H9 (cell line): ENCODE measurements around the gene PITPNM1. TPM values are rescaled to one million over a fixed set of nuclear protein-coding genes. Genes with fewer than 3 reads are reported as not detected.

ENCODE experiments used
- DNase-seq: peaks from one replicate; pipeline ENCODE4 v3.0.0-alpha.2; 2017
- H2AFZ ChIP-seq: one replicate; pipeline ENCODE4 v1.6.1; 2013; ENCODE audit warnings: mild to moderate bottlenecking, low read length, control low read depth, moderate library complexity
- H2AK5ac ChIP-seq: 2 replicates; pipeline ENCODE4 v1.6.1; 2013; ENCODE audit warnings: low read length, control low read depth, mixed read lengths; ENCODE audit not compliant: insufficient read length
- H2BK120ac ChIP-seq: one replicate; pipeline ENCODE4 v1.6.1; 2013; ENCODE audit warnings: low read depth, mild to moderate bottlenecking, low read length, control low read depth, inconsistent platforms; ENCODE audit not compliant: poor library complexity, severe bottlenecking
- H2BK12ac ChIP-seq: 2 replicates; pipeline ENCODE4 v1.6.1; 2013; ENCODE audit warnings: low read length, control low read depth, mixed read lengths, low read depth; ENCODE audit not compliant: insufficient read length
- H2BK15ac ChIP-seq: 2 replicates; pipeline ENCODE4 v1.6.1; 2013; ENCODE audit warnings: low read depth, low read length, control low read depth
- H2BK20ac ChIP-seq: one replicate; pipeline ENCODE4 v1.6.1; 2013; ENCODE audit warnings: low read depth, mild to moderate bottlenecking, low read length, control low read depth, inconsistent platforms; ENCODE audit not compliant: poor library complexity, severe bottlenecking
- H2BK5ac ChIP-seq: 2 replicates; pipeline ENCODE4 v1.6.1; 2013; ENCODE audit warnings: low read length, control low read depth, mixed read lengths; ENCODE audit not compliant: insufficient read length
- H3K14ac ChIP-seq: 2 replicates; pipeline ENCODE4 v1.6.1; 2013; ENCODE audit warnings: low read length, control low read depth; ENCODE audit not compliant: insufficient read depth
- H3K18ac ChIP-seq: 2 replicates; pipeline ENCODE4 v1.6.1; 2013; ENCODE audit warnings: low read depth, mild to moderate bottlenecking, mixed read lengths, low read length, control low read depth; ENCODE audit not compliant: insufficient read length
- H3K23ac ChIP-seq: 2 replicates; pipeline ENCODE4 v1.6.1; 2013; ENCODE audit warnings: low read length, control low read depth, mixed read lengths, low read depth; ENCODE audit not compliant: insufficient read length
- H3K23me2 ChIP-seq: 2 replicates; pipeline ENCODE4 v1.6.1; 2013; ENCODE audit warnings: low read depth, mild to moderate bottlenecking, mixed read lengths, low read length, control low read depth; ENCODE audit not compliant: insufficient read length, poor library complexity, severe bottlenecking
- H3K27ac ChIP-seq: 2 replicates; pipeline ENCODE4 v1.5.1; 2013; ENCODE audit warnings: low read length, control low read depth, mixed read lengths, low read depth; ENCODE audit not compliant: insufficient read length
- H3K27me3 ChIP-seq: 2 replicates; pipeline ENCODE4 v1.6.1; 2013; ENCODE audit warnings: low read length, control low read depth, inconsistent platforms; ENCODE audit not compliant: insufficient read depth
- H3K4ac ChIP-seq: 2 replicates; pipeline ENCODE4 v1.6.1; 2013; ENCODE audit warnings: low read depth, mild to moderate bottlenecking, control low read depth, inconsistent platforms, low read length, moderate library complexity
- H3K4me1 ChIP-seq: 2 replicates; pipeline ENCODE4 v1.6.1; 2013; ENCODE audit warnings: low read length, control low read depth, inconsistent platforms; ENCODE audit not compliant: insufficient read depth
- H3K4me2 ChIP-seq: 2 replicates; pipeline ENCODE4 v1.6.1; 2013; ENCODE audit warnings: low read length, control low read depth, mixed read lengths; ENCODE audit not compliant: insufficient read length, insufficient read depth
- H3K56ac ChIP-seq: 2 replicates; pipeline ENCODE4 v1.6.1; 2013; ENCODE audit warnings: low read depth, mild to moderate bottlenecking, mixed read lengths, low read length, control low read depth; ENCODE audit not compliant: insufficient read length
- H3K79me1 ChIP-seq: 2 replicates; pipeline ENCODE4 v1.6.1; 2013; ENCODE audit warnings: low read depth, mild to moderate bottlenecking, moderate library complexity, low read length, control low read depth, inconsistent platforms; ENCODE audit not compliant: insufficient read depth, poor library complexity, severe bottlenecking
- H3K79me2 ChIP-seq: 2 replicates; pipeline ENCODE4 v1.6.1; 2013; ENCODE audit warnings: low read length, control low read depth, inconsistent platforms; ENCODE audit not compliant: insufficient read depth
- H3K9ac ChIP-seq: 2 replicates; pipeline ENCODE4 v1.6.1; 2013; ENCODE audit warnings: low read length, control low read depth, mixed read lengths; ENCODE audit not compliant: insufficient read length; ENCODE audit errors: extremely low read depth
- H3K9me3 ChIP-seq: one replicate; pipeline ENCODE4 v1.6.1; 2013; ENCODE audit warnings: low read depth, low read length, inconsistent platforms; ENCODE audit not compliant: control insufficient read depth
- H3T11ph ChIP-seq: one replicate; pipeline ENCODE4 v1.6.1; 2013; ENCODE audit warnings: mild to moderate bottlenecking, low read length, control low read depth, inconsistent platforms
- H4K20me1 ChIP-seq: one replicate; pipeline ENCODE4 v1.6.1; 2013; ENCODE audit not compliant: control insufficient read depth, insufficient read length, insufficient read depth
- H4K5ac ChIP-seq: 2 replicates; pipeline ENCODE4 v1.6.1; 2013; ENCODE audit warnings: low read depth, mild to moderate bottlenecking, mixed read lengths, low read length, control low read depth; ENCODE audit not compliant: insufficient read length
- H4K8ac ChIP-seq: replicated peaks from 2 replicates; pipeline ENCODE4 v1.6.1; 2013; ENCODE audit warnings: low read length, control low read depth, mixed read lengths, low read depth; ENCODE audit not compliant: insufficient read length
- H4K91ac ChIP-seq: 2 replicates; pipeline ENCODE4 v1.6.1; 2013; ENCODE audit warnings: low read depth, mild to moderate bottlenecking, moderate library complexity, mixed read lengths, low read length, control low read depth; ENCODE audit not compliant: insufficient read length
- H3K27ac Mint-ChIP-seq, 3 experiments: 2 replicates in 2 of 3; 3 replicates in 1 of 3; pipeline ENCODE4 v1.8.0; 2020 to 2021; ENCODE audit warnings: mixed read lengths in 3 of 3, mild to moderate bottlenecking in 1 of 3, moderate library complexity in 1 of 3
- H3K27me3 Mint-ChIP-seq: 2 replicates; pipeline ENCODE4 v1.8.0; 2021; ENCODE audit warnings: low read depth, mild to moderate bottlenecking, moderate library complexity, mixed read lengths
- H3K36me3 Mint-ChIP-seq, 3 experiments: 2 replicates in 2 of 3; 3 replicates in 1 of 3; pipeline ENCODE4 v1.8.0; 2020 to 2021; ENCODE audit warnings: low read depth in 3 of 3, mixed read lengths in 3 of 3; ENCODE audit not compliant: insufficient read depth in 1 of 3
- H3K4me1 Mint-ChIP-seq, 2 experiments: 2 replicates each; pipeline ENCODE4 v1.8.0; 2020; ENCODE audit warnings: mixed read lengths in 2 of 2
- H3K4me3 Mint-ChIP-seq, 2 experiments: 2 replicates in 1 of 2; 3 replicates in 1 of 2; pipeline ENCODE4 v1.8.0; 2020 to 2021; ENCODE audit warnings: mild to moderate bottlenecking in 2 of 2, mixed read lengths in 2 of 2, moderate library complexity in 1 of 2
- H3K9me3 Mint-ChIP-seq, 2 experiments: 2 replicates in 1 of 2; 3 replicates in 1 of 2; pipeline ENCODE4 v1.8.0; 2020; ENCODE audit warnings: mild to moderate bottlenecking in 2 of 2, mixed read lengths in 2 of 2, moderate library complexity in 1 of 2
- CTCF ChIP-seq: fragments of 200-600 bp; sonication (generic); conservative IDR thresholded peaks from 3 replicates; pipeline ENCODE4 v1.8.0; 2021; ENCODE audit warnings: antibody characterized with exemption, mild to moderate bottlenecking
- WGBS: extraction: QIAGEN DNeasy Blood & Tissue Kit; methylation state at CpG from one replicate; pipeline ENCODE4 v1.1.7; 2013; ENCODE audit warnings: missing lambda C conversion rate, low lambda C conversion rate, mixed read lengths; ENCODE audit not compliant: insufficient read length; ENCODE audit errors: extremely low coverage; 5-methylcytosine and 5-hydroxymethylcytosine counted together
- total RNA-seq: library from RNA; stranded (reverse); gene quantifications from 2 replicates; pipeline ENCODE4 v1.2.1, GENCODE V29; 2021

Gene PITPNM1
- total RNA-seq, 1 experiment from 2014 or later = 43.5 TPM

- Histone ChIP-seq H3K79me1 (no peaks in the 10 kb centered on the region), H4K20me1 (no peaks in the 10 kb centered on the region), H2BK120ac (no peak overlapping the region), H2AK5ac (no peak overlapping the region), H2BK12ac (no peak overlapping the region), H3K9ac (no peak overlapping the region), H3K4me2 (no peak overlapping the region), H4K5ac (no peak overlapping the region), H3K56ac (no peak overlapping the region), H3K18ac (no peak overlapping the region), H4K91ac (no peak overlapping the region), H3K23me2 (peaks cover 12% of the 10 kb centered on the region), H3K23ac (no peak overlapping the region), H3K14ac (no peak overlapping the region), H3K27me3 (no peaks in the 10 kb centered on the region), H3K4me1 (no peaks in the 10 kb centered on the region), H2BK5ac (no peak overlapping the region), H3K4ac (no peak overlapping the region), H2BK15ac (no peak overlapping the region), H3K9me3 (no peaks in the 10 kb centered on the region), H2BK20ac (no peak overlapping the region), H2AFZ (no peak overlapping the region), H3T11ph (no peak overlapping the region), H3K27ac (no peak overlapping the region), H4K8ac (no peak overlapping the region), H3K79me2 (no peaks in the 10 kb centered on the region)
- Mint-ChIP-seq H3K36me3 (peaks cover 8 to 26% (median 16%) of the 10 kb centered on the region in 3 experiments), H3K9me3 (no peaks in the 10 kb centered on the region), H3K4me3 (no peak overlapping the region; a peak in 1 of 5 replicates), H3K27ac (no peak overlapping the region), H3K27me3 (peaks cover 10% of the 10 kb centered on the region), H3K4me1 (peaks cover 8 to 19% of the 10 kb centered on the region in 2 experiments)
- no peak for DNase-seq
- TF ChIP-seq CTCF = no peak
- no CpG with 5 or more reads among the region's 18 CpGs for WGBS
Observed at GRCh38 chr11:67501854-67502253, 3.3 kb downstream of the PITPNM1 start.
